Neural crest cell (in vitro differentiated cells): Measurements from ENCODE around the gene TBL2. TPM values are rescaled to one million over a fixed set of nuclear protein-coding genes. Genes with fewer than 3 reads are reported as not detected.
A peak's percentile ranks its signal among the peaks of the same experiment; 100 is the strongest.
"Not testable (repeated sequence)": the region's sequence is repeated elsewhere in the genome, so short reads cannot be mapped to it uniquely, and the experiment has no call there.

ENCODE experiments used
- DNase-seq: peaks from one replicate; pipeline ENCODE4 v3.0.0; 2021; ENCODE audit warnings: low read depth, mixed read lengths, low spot score
- H3K27ac Mint-ChIP-seq: one replicate; pipeline ENCODE4 v1.8.0; 2021; ENCODE audit warnings: mild to moderate bottlenecking, mixed read lengths; ENCODE audit not compliant: unreplicated experiment
- H3K27me3 Mint-ChIP-seq: 2 replicates; pipeline ENCODE4 v1.8.0; 2021; ENCODE audit warnings: low read depth, mild to moderate bottlenecking, mixed read lengths
- H3K36me3 Mint-ChIP-seq: 2 replicates; pipeline ENCODE4 v1.8.0; 2021; ENCODE audit warnings: low read depth, mild to moderate bottlenecking, mixed read lengths
- H3K4me1 Mint-ChIP-seq: 2 replicates; pipeline ENCODE4 v1.8.0; 2021; ENCODE audit warnings: mixed read lengths
- H3K4me3 Mint-ChIP-seq: one replicate; pipeline ENCODE4 v1.8.0; 2021; ENCODE audit warnings: mild to moderate bottlenecking, mixed read lengths
- H3K9me3 Mint-ChIP-seq: 2 replicates; pipeline ENCODE4 v1.8.0; 2021; ENCODE audit warnings: mixed read lengths
- total RNA-seq: library from RNA; stranded (reverse); gene quantifications from 2 replicates; pipeline ENCODE4 v1.2.1, GENCODE V29; 2021
- TF ChIP-seq, protein P1 (sequence below): fragments of 200-600 bp; sonication (generic); conservative IDR thresholded peaks from 2 replicates; pipeline ENCODE4 v1.5.0; 2021; ENCODE audit warnings: antibody characterized with exemption, mild to moderate bottlenecking

Gene TBL2
- total RNA-seq, 1 donor from 2014 or later: 45.6 TPM

DNA sequence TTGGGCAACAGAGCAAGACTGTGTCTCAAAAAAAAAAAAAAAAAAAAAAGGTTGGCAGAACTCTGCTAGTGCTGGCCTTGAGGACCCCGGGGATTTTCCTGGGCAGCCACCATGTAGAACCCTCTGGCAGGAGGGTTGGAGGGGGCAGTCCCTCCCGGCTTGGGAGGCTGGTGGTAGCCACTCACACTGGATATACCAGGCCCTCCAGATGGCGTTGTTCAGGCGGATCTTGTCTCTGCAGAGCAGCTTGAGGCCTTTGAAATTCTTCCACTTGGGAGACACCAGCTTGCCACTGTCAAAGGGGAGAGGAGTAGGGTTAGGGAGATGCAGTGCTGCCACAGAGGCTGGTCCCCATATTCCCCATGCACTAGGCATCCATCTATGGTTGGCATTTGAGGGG is 37.5 kb upstream of the TBL2 start:
- Mint-ChIP-seq H3K4me3 (no peak overlapping the region), H3K4me1 (no peaks in the 10 kb centered on the region), H3K27ac (no peak overlapping the region), H3K36me3 (no peaks in the 10 kb centered on the region), H3K9me3 (no peaks in the 10 kb centered on the region), H3K27me3 (peaks cover 22% of the 10 kb centered on the region)
- TF ChIP-seq, protein P1, sequence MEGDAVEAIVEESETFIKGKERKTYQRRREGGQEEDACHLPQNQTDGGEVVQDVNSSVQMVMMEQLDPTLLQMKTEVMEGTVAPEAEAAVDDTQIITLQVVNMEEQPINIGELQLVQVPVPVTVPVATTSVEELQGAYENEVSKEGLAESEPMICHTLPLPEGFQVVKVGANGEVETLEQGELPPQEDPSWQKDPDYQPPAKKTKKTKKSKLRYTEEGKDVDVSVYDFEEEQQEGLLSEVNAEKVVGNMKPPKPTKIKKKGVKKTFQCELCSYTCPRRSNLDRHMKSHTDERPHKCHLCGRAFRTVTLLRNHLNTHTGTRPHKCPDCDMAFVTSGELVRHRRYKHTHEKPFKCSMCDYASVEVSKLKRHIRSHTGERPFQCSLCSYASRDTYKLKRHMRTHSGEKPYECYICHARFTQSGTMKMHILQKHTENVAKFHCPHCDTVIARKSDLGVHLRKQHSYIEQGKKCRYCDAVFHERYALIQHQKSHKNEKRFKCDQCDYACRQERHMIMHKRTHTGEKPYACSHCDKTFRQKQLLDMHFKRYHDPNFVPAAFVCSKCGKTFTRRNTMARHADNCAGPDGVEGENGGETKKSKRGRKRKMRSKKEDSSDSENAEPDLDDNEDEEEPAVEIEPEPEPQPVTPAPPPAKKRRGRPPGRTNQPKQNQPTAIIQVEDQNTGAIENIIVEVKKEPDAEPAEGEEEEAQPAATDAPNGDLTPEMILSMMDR: no peak
- no peak for DNase-seq

DNA sequence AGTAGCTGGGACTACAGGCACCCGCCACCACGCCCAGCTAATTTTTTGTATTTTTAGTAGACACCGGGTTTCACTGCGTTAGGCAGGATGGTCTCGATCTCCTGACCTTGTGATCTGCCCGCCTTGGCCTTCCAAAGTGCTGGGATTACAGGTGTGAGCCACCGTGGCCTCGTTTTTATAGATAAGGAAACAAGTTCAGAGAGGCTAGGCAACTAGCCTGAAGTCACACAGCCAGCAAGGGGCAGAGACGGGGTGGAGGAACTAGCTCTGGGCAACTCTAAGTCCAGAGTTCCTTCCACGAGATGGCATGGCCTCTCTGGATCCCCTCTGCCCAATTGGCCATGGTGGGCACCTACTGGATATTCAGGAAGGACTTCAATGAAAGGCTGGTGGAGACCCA is 36.6 kb upstream of the TBL2 start:
- not testable (repeated sequence) for H3K36me3 Mint-ChIP-seq, DNase-seq, H3K4me3 Mint-ChIP-seq, H3K27ac Mint-ChIP-seq, H3K9me3 Mint-ChIP-seq, H3K4me1 Mint-ChIP-seq
- peaks cover 18% of the 10 kb centered on the region for H3K27me3 Mint-ChIP-seq

DNA sequence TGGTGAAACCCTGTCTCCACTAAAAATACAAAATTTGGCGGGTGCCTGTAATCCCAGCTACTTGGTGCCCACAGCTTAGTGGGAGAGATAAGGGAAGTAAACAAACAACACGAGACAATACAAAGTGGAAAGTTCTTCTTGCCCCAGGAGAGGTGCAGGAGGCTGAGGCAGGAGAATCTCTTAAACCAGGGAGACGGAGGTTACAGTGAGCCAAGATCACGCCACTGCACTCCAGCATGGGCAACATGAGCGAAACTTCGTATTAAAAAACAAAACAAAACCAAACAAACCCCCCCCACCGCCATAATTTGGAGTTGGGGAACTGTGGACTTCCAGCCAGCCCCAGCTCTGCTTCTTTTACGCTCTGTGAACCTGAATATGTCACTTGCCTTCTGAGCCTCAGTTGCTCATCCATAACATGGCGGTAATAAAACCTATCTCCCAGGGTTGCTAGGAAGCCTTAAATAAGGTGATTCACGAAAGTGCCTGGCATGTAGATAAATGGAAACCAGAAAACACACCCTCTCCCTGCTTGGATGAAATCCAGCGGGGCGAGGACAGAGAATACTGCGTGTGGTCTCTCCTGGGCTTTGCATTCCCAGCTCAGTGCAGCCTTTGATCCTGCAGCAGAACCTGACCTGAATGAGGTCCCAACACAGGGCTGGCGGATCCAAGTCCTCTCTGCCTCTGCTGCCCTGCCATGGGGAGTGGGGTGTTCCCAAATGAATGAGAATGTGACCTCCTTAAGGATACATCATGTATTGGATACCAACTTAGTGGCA is 35.8 kb upstream of the TBL2 start:
- H3K4me3 Mint-ChIP-seq: no peak overlapping the region
- peaks cover 15% of the 10 kb centered on the region for H3K27me3 Mint-ChIP-seq
- TF ChIP-seq, protein P1: no peak
- no peaks in the 10 kb centered on the region for H3K4me1 Mint-ChIP-seq
- no peaks in the 10 kb centered on the region for H3K36me3 Mint-ChIP-seq
- no peaks in the 10 kb centered on the region for H3K9me3 Mint-ChIP-seq
- no peak overlapping the region for H3K27ac Mint-ChIP-seq
- DNase-seq: no peak

DNA sequence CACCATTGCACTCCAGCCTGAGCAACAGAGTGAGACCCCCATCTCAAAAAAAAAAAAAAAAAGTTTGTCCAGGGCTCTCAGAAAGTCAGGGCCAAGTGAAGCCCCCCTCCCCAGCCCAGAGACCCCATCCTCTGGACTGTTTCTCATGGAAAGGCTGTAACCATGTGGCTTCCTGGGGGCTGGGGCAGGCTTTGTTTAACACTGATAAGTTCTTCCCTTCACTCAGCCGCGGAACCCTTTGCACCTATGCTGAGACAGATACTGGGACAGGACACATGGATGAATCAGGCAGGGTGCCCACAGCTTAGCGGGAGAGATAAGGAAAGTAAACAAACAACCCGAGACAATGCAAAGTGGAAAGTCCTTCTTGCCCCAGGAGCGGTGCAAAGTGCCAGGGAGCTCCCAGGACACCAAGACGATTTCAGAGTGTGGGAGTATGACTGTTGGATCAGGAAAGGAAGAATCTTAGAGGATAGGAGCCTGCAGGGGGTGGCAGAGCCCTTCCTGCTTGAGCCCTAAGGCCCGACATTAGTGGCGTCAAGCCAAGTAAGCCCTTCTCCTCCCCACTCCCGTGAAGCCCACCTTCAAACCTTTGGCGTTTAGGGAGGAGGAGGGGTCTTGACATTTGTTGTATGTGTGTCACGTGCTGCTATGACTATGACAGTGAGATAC is 34.4 kb upstream of the TBL2 start:
- Mint-ChIP-seq H3K9me3 (no peaks in the 10 kb centered on the region), H3K4me3 (no peak overlapping the region), H3K4me1 (no peaks in the 10 kb centered on the region), H3K27me3 (peaks cover 11% of the 10 kb centered on the region), H3K27ac (peak overlapping the region; percentile 48), H3K36me3 (no peaks in the 10 kb centered on the region)
- TF ChIP-seq, protein P1: no peak
- DNase-seq: no peak

DNA sequence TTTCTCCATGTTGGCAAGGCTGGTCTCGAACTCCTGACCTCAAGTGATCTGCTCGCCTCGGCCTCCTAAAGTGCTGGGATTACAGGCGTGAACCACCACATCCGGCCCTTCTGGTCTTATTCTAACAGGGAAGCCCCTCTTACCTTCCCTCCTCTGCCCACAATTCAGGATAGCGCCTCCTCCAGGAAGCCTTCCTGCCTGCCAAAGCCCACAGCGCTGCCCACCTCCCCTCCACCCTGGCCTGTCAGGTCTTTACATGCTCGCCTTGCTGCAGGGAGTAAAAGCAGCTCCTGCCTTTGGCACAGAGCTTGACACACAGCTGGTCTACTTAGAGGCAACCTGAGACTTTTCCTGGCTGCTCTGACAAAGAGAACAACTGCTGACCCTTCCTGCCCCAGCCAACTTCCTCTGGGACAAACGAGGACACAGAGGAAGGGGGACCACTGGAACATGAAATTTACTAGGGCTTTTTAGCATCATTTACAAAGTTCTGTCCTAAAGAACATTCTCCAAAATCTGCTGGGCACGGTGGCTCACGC is 32.7 kb upstream of the TBL2 start:
- Mint-ChIP-seq H3K4me1 (no peaks in the 10 kb centered on the region), H3K36me3 (no peaks in the 10 kb centered on the region), H3K27ac (no peak overlapping the region), H3K4me3 (no peak overlapping the region), H3K27me3 (peaks cover 17% of the 10 kb centered on the region), H3K9me3 (no peaks in the 10 kb centered on the region)
- TF ChIP-seq, protein P1: no peak
- no peak for DNase-seq

DNA sequence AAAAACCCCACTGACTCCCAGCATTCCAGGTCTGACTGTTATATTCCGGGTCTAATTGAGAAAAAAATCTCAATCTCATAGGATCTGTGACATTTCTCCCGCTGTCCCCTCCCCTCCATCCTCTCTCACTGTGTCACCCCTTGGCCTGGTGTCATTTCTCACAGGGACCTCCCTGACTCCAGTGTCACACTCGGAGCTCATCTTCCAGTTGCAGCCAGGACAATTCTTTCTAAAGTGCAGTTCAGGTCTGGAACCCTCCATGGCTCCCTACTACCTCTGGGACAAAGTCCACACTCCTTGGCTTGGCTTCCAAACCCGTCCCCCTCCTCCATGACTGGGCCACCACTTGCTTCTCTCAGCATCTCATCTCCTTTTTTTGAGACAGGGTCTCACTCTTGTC is 31.7 kb upstream of the TBL2 start:
- Mint-ChIP-seq H3K27me3 (peaks cover 19% of the 10 kb centered on the region), H3K9me3 (no peaks in the 10 kb centered on the region), H3K27ac (no peak overlapping the region), H3K36me3 (no peaks in the 10 kb centered on the region), H3K4me1 (no peaks in the 10 kb centered on the region), H3K4me3 (no peak overlapping the region)
- no peak for DNase-seq
- TF ChIP-seq, protein P1: no peak

DNA sequence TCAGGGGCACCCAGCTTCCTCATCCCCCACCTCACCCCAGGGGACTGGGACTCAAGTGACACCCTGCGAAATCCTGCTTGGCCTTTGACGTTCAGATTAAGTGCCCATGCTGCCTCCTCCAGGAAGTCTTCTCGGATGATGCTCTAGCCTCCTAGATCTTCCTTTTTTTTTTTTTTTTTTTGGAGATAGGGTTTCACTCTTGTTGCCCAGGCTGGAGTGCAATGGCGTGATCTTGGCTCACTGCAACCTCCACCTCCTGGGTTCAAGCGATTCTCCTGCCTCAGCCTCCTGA is 29.3 kb upstream of the TBL2 start:
- not testable (repeated sequence) for H3K36me3 Mint-ChIP-seq, H3K4me3 Mint-ChIP-seq

More for the DNA sequence above, 29.3 kb upstream of the TBL2 start:
- DNase-seq, H3K9me3 Mint-ChIP-seq, H3K27me3 Mint-ChIP-seq, H3K27ac Mint-ChIP-seq, H3K4me1 Mint-ChIP-seq: not testable (repeated sequence)
